ENCODE results near the gene PDE3B.
A peak's percentile ranks its signal among the peaks of the same experiment; 100 is the strongest.

PDE3B gene

GRCh38 chr11:14906993-14907392 is 263.4 kb downstream of the PDE3B start:
- H2BK120ac ChIP-seq (ENCODE audit: insufficient read depth, low read length, poor library complexity) = no peak overlapping the region
- no peak overlapping the region for H3K4me3 ChIP-seq (ENCODE audit: low read depth, low read length)
- no peak overlapping the region for H2BK5ac ChIP-seq (ENCODE audit: low read depth, low read length, poor library complexity)
- H3K18ac ChIP-seq (ENCODE audit: low read length) = no peak overlapping the region
- no peak overlapping the region for H3K4ac ChIP-seq (ENCODE audit: low read depth, low read length)
- H2BK12ac ChIP-seq (ENCODE audit: low read length) = no peak overlapping the region
- H3K27ac ChIP-seq (ENCODE audit: low read depth, low read length) = no peak overlapping the region
- H3K14ac ChIP-seq (ENCODE audit: low read length) = no peak overlapping the region
- H3K9ac ChIP-seq (ENCODE audit: low read length) = no peak overlapping the region
- H2AK5ac ChIP-seq (ENCODE audit: low read length) = no peak overlapping the region
- H2AFZ ChIP-seq (ENCODE audit: insufficient read depth, low read length, poor library complexity) = no peak overlapping the region
- H3K79me2 ChIP-seq (ENCODE audit: control insufficient read depth, insufficient read depth, low read length, poor library complexity) = no peaks in the 10 kb centered on the region
- peaks cover 0 to 2% of the 10 kb centered on the region in 2 experiments for H3K4me1 ChIP-seq (ENCODE audit: control insufficient read depth in 1 of 2, insufficient read depth in 2 of 2, low read length in 2 of 2)
- no peaks in the 10 kb centered on the region for H3K9me3 ChIP-seq (ENCODE audit: insufficient read depth, low read depth, low read length)
- no peak overlapping the region for H4K12ac ChIP-seq (ENCODE audit: low read depth, low read length)
- no peak for DNase-seq
- no CpG with 5 or more reads among the region's 6 CpGs for WGBS (ENCODE audit: extremely low coverage, insufficient coverage, insufficient read length)
- H3K27me3 ChIP-seq (ENCODE audit: insufficient read depth, low read length) = no peaks in the 10 kb centered on the region
- no peak overlapping the region for H3K23ac ChIP-seq (ENCODE audit: low read length)
- H3K4me2 ChIP-seq (ENCODE audit: low read length) = no peak overlapping the region
- no peak overlapping the region for H4K91ac ChIP-seq (ENCODE audit: low read depth, low read length)
- H3K79me1 ChIP-seq (ENCODE audit: low read length) = no peaks in the 10 kb centered on the region
- no peaks in the 10 kb centered on the region for H3K36me3 ChIP-seq (ENCODE audit: control insufficient read depth in 1 of 2, insufficient read depth in 2 of 2, low read length in 2 of 2)
- H4K8ac ChIP-seq (ENCODE audit: low read depth, low read length) = no peak overlapping the region

- Histone ChIP-seq H3K4me2 (ENCODE audit: low read length) (no peak overlapping the region), H3K27me3 (ENCODE audit: insufficient read depth, low read length) (no peaks in the 10 kb centered on the region), H2BK120ac (ENCODE audit: insufficient read depth, low read length, poor library complexity) (no peak overlapping the region), H3K9me3 (ENCODE audit: insufficient read depth, low read depth, low read length) (no peaks in the 10 kb centered on the region), H2BK5ac (ENCODE audit: low read depth, low read length, poor library complexity) (no peak overlapping the region), H3K4me1 (ENCODE audit: control insufficient read depth in 1 of 2, insufficient read depth in 2 of 2, low read length in 2 of 2) (peaks cover 0 to 2% of the 10 kb centered on the region in 2 experiments), H4K91ac (ENCODE audit: low read depth, low read length) (no peak overlapping the region), H3K23ac (ENCODE audit: low read length) (no peak overlapping the region), H4K12ac (ENCODE audit: low read depth, low read length) (no peak overlapping the region), H4K8ac (ENCODE audit: low read depth, low read length) (no peak overlapping the region), H2BK12ac (ENCODE audit: low read length) (no peak overlapping the region), H3K36me3 (ENCODE audit: control insufficient read depth in 1 of 2, insufficient read depth in 2 of 2, low read length in 2 of 2) (no peaks in the 10 kb centered on the region), H2AFZ (ENCODE audit: insufficient read depth, low read length, poor library complexity) (no peak overlapping the region), H3K14ac (ENCODE audit: low read length) (no peak overlapping the region), H2AK5ac (ENCODE audit: low read length) (no peak overlapping the region), H3K9ac (ENCODE audit: low read length) (no peak overlapping the region), H3K18ac (ENCODE audit: low read length) (no peak overlapping the region), H3K4me3 (ENCODE audit: low read depth, low read length) (no peak overlapping the region), H3K79me1 (ENCODE audit: low read length) (no peaks in the 10 kb centered on the region), H3K4ac (ENCODE audit: low read depth, low read length) (no peak overlapping the region), H3K79me2 (ENCODE audit: control insufficient read depth, insufficient read depth, low read length, poor library complexity) (no peaks in the 10 kb centered on the region), H3K27ac (ENCODE audit: low read depth, low read length) (no peak overlapping the region)
- peak; percentile 53 to 78 for DNase-seq
- WGBS (ENCODE audit: extremely low coverage, insufficient coverage, insufficient read length) = no CpG with 5 or more reads among the region's 13 CpGs
Observed at GRCh38 chr11:14907411-14908213, 264.0 kb downstream of the PDE3B start.

GRCh38 chr11:14908214-14908880 is 264.7 kb downstream of the PDE3B start:
- no peak overlapping the region for H2AK5ac ChIP-seq (ENCODE audit: low read length)
- no peak overlapping the region for H2AFZ ChIP-seq (ENCODE audit: insufficient read depth, low read length, poor library complexity)
- no peak overlapping the region for H2BK5ac ChIP-seq (ENCODE audit: low read depth, low read length, poor library complexity)
- H4K8ac ChIP-seq (ENCODE audit: low read depth, low read length) = no peak overlapping the region
- no peak overlapping the region for H4K12ac ChIP-seq (ENCODE audit: low read depth, low read length)
- no peak overlapping the region for H3K27ac ChIP-seq (ENCODE audit: low read depth, low read length)
- no CpG with 5 or more reads among the region's 6 CpGs for WGBS (ENCODE audit: extremely low coverage, insufficient coverage, insufficient read length)
- no peak overlapping the region for H3K4me3 ChIP-seq (ENCODE audit: low read depth, low read length)
- H3K9me3 ChIP-seq (ENCODE audit: insufficient read depth, low read depth, low read length) = no peaks in the 10 kb centered on the region
- no peak overlapping the region for H2BK12ac ChIP-seq (ENCODE audit: low read length)
- peak; percentile 30 to 63 for DNase-seq
- H3K18ac ChIP-seq (ENCODE audit: low read length) = no peak overlapping the region
- H3K36me3 ChIP-seq (ENCODE audit: control insufficient read depth in 1 of 2, insufficient read depth in 2 of 2, low read length in 2 of 2) = no peaks in the 10 kb centered on the region
- no peak overlapping the region for H3K14ac ChIP-seq (ENCODE audit: low read length)
- H3K9ac ChIP-seq (ENCODE audit: low read length) = no peak overlapping the region
- no peaks in the 10 kb centered on the region for H3K79me2 ChIP-seq (ENCODE audit: control insufficient read depth, insufficient read depth, low read length, poor library complexity)
- H3K4me2 ChIP-seq (ENCODE audit: low read length) = no peak overlapping the region
- H2BK120ac ChIP-seq (ENCODE audit: insufficient read depth, low read length, poor library complexity) = no peak overlapping the region
- H4K91ac ChIP-seq (ENCODE audit: low read depth, low read length) = no peak overlapping the region
- no peak overlapping the region for H3K23ac ChIP-seq (ENCODE audit: low read length)
- no peak overlapping the region for H3K4ac ChIP-seq (ENCODE audit: low read depth, low read length)
- H3K27me3 ChIP-seq (ENCODE audit: insufficient read depth, low read length) = no peaks in the 10 kb centered on the region
- no peaks in the 10 kb centered on the region for H3K79me1 ChIP-seq (ENCODE audit: low read length)
- H3K4me1 ChIP-seq (ENCODE audit: control insufficient read depth in 1 of 2, insufficient read depth in 2 of 2, low read length in 2 of 2) = peaks cover 0 to 2% of the 10 kb centered on the region in 2 experiments

- Histone ChIP-seq H2AK5ac (ENCODE audit: low read length) (no peak overlapping the region), H4K8ac (ENCODE audit: low read depth, low read length) (no peak overlapping the region), H3K18ac (ENCODE audit: low read length) (no peak overlapping the region), H2BK12ac (ENCODE audit: low read length) (no peak overlapping the region), H3K36me3 (ENCODE audit: control insufficient read depth in 1 of 2, insufficient read depth in 2 of 2, low read length in 2 of 2) (no peaks in the 10 kb centered on the region), H2BK120ac (ENCODE audit: insufficient read depth, low read length, poor library complexity) (no peak overlapping the region), H3K27me3 (ENCODE audit: insufficient read depth, low read length) (no peaks in the 10 kb centered on the region), H3K23ac (ENCODE audit: low read length) (no peak overlapping the region), H3K9ac (ENCODE audit: low read length) (no peak overlapping the region), H3K79me2 (ENCODE audit: control insufficient read depth, insufficient read depth, low read length, poor library complexity) (no peaks in the 10 kb centered on the region), H4K12ac (ENCODE audit: low read depth, low read length) (no peak overlapping the region), H3K79me1 (ENCODE audit: low read length) (no peaks in the 10 kb centered on the region), H3K14ac (ENCODE audit: low read length) (no peak overlapping the region), H4K91ac (ENCODE audit: low read depth, low read length) (no peak overlapping the region), H3K9me3 (ENCODE audit: insufficient read depth, low read depth, low read length) (no peaks in the 10 kb centered on the region), H3K4me2 (ENCODE audit: low read length) (no peak overlapping the region), H2BK5ac (ENCODE audit: low read depth, low read length, poor library complexity) (no peak overlapping the region), H3K4me1 (ENCODE audit: control insufficient read depth in 1 of 2, insufficient read depth in 2 of 2, low read length in 2 of 2) (no peaks in the 10 kb centered on the region), H2AFZ (ENCODE audit: insufficient read depth, low read length, poor library complexity) (no peak overlapping the region), H3K4me3 (ENCODE audit: low read depth, low read length) (no peak overlapping the region), H3K4ac (ENCODE audit: low read depth, low read length) (no peak overlapping the region), H3K27ac (ENCODE audit: low read depth, low read length) (no peak overlapping the region)
- no CpG with 5 or more reads among the region's 3 CpGs for WGBS (ENCODE audit: extremely low coverage, insufficient coverage, insufficient read length)
- DNase-seq = no peak
Observed at GRCh38 chr11:14914536-14914935, 270.9 kb downstream of the PDE3B start.

Data from trophoblast cell (in vitro differentiated cells and primary cell).